GM08714 (cell line): ENCODE results near the gene PRTN3.
"Not testable (repeated sequence)": the region's sequence is repeated elsewhere in the genome, so short reads cannot be mapped to it uniquely, and the experiment has no call there.

Experiments
- H3K4me3 ChIP-seq: fragments of 200-500 bp; sonication (Bioruptor generic); 2 replicates; pipeline ENCODE4 v1.5.1; 2014; ENCODE audit warnings: mild to moderate bottlenecking, low read length, inconsistent platforms
- ZNF274 ChIP-seq: IDR thresholded peaks from 2 replicates; pipeline ENCODE4 v1.6.1; 2012; ENCODE audit warnings: mild to moderate bottlenecking, low read depth, low read length

The PRTN3 gene

GRCh38 chr19:868458-869244, 27.9 kb downstream of the PRTN3 start:
- no peak for TF ChIP-seq ZNF274
- H3K4me3 ChIP-seq, result no peak overlapping the region

- no peak overlapping the region for H3K4me3 ChIP-seq
- no peak for TF ChIP-seq ZNF274
Measured at GRCh38 chr19:869245-870177, 28.7 kb downstream of the PRTN3 start.

- H3K4me3 ChIP-seq, result no peak overlapping the region
- no peak for TF ChIP-seq ZNF274
Measured at GRCh38 chr19:870314-870713, 29.5 kb downstream of the PRTN3 start.

GRCh38 chr19:870963-871401, 30.2 kb downstream of the PRTN3 start:
- no peak overlapping the region for H3K4me3 ChIP-seq
- no peak for TF ChIP-seq ZNF274

- no peak for TF ChIP-seq ZNF274
- no peak overlapping the region for H3K4me3 ChIP-seq
Measured at GRCh38 chr19:871446-872265, 30.9 kb downstream of the PRTN3 start.

- H3K4me3 ChIP-seq, result no peak overlapping the region
- TF ChIP-seq ZNF274, result no peak
Measured at GRCh38 chr19:872266-872951, 31.6 kb downstream of the PRTN3 start.

GRCh38 chr19:873084-873483, 32.3 kb downstream of the PRTN3 start:
- no peak for TF ChIP-seq ZNF274
- H3K4me3 ChIP-seq, result no peak overlapping the region

- no peak overlapping the region for H3K4me3 ChIP-seq
- no peak for TF ChIP-seq ZNF274
Measured at GRCh38 chr19:873561-874041, 32.8 kb downstream of the PRTN3 start.

GRCh38 chr19:875265-875879, 34.6 kb downstream of the PRTN3 start:
- TF ChIP-seq ZNF274, result no peak
- H3K4me3 ChIP-seq, result no peak overlapping the region

- TF ChIP-seq ZNF274, result no peak
- H3K4me3 ChIP-seq, result no peak overlapping the region
Measured at GRCh38 chr19:876089-876488, 35.3 kb downstream of the PRTN3 start.

- no peak overlapping the region for H3K4me3 ChIP-seq
- no peak for TF ChIP-seq ZNF274
Measured at GRCh38 chr19:876780-877314, 36.0 kb downstream of the PRTN3 start.

- H3K4me3 ChIP-seq, result not testable (repeated sequence)
Measured at GRCh38 chr19:877992-878660, 37.3 kb downstream of the PRTN3 start.

- H3K4me3 ChIP-seq, result not testable (repeated sequence)
Measured at GRCh38 chr19:878751-879561, 38.2 kb downstream of the PRTN3 start.
